ENCODE measurements around the gene ATG101. TPM values are rescaled to one million over a fixed set of nuclear protein-coding genes. Genes with fewer than 3 reads are reported as not detected.

Gene ATG101
- total and polyA plus RNA-seq, 7 donors, result 25.1 to 154 (median 35.3) TPM

DNA sequence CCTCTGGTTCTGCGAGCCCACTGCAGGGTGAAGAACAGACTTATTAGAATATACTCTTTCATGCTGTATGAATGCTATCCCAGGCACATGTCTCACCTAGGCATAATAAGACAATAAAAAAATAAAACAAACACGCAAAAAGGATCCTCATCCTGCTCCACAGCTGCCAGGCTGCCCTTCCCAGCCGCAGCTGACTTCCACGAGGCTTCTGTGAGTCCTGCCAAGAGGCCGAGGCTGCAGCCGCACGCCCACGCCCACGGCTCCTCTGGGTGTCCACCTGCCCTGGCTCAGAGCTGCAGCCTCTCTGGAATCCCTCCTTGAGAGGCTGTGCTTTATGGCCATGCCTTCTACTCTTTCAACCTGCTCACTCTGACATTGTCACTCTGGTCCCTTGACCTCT lies 16.6 kb downstream of the ATG101 start:
- intact Hi-C loops (cut with DNase I), result no loop called here
- Histone ChIP-seq H3K9me3 (no peaks in the 10 kb centered on the region), H3K36me3 (ENCODE audit: insufficient read depth in 1 of 2, low read depth in 1 of 2) (no peaks in the 10 kb centered on the region), H3K4me3 (no peak overlapping the region), H3K27me3 (ENCODE audit: insufficient read depth in 3 of 3, low read length in 2 of 3) (no peaks in the 10 kb centered on the region), H3K27ac (peak overlapping the region; percentile 72), H3K4me1 (peaks cover 48% of the 10 kb centered on the region)
- ATAC-seq (peak in 1 of 4 donors; percentile 18), DNase-seq (no peak)
- TF ChIP-seq, protein P1, sequence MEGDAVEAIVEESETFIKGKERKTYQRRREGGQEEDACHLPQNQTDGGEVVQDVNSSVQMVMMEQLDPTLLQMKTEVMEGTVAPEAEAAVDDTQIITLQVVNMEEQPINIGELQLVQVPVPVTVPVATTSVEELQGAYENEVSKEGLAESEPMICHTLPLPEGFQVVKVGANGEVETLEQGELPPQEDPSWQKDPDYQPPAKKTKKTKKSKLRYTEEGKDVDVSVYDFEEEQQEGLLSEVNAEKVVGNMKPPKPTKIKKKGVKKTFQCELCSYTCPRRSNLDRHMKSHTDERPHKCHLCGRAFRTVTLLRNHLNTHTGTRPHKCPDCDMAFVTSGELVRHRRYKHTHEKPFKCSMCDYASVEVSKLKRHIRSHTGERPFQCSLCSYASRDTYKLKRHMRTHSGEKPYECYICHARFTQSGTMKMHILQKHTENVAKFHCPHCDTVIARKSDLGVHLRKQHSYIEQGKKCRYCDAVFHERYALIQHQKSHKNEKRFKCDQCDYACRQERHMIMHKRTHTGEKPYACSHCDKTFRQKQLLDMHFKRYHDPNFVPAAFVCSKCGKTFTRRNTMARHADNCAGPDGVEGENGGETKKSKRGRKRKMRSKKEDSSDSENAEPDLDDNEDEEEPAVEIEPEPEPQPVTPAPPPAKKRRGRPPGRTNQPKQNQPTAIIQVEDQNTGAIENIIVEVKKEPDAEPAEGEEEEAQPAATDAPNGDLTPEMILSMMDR (IDR thresholded peaks at IDR 0.05), result no peak
- 20 to 26% (median 23%) methylated on average over 9 of the region's 9 CpGs for WGBS, 3 donors

- Histone ChIP-seq H3K27ac (peak overlapping the region; percentile 72), H3K4me3 (peak overlapping the region; percentile 39), H3K9me3 (no peaks in the 10 kb centered on the region), H3K27me3 (ENCODE audit: insufficient read depth in 3 of 3, low read length in 2 of 3) (no peaks in the 10 kb centered on the region), H3K36me3 (ENCODE audit: insufficient read depth in 1 of 2, low read depth in 1 of 2) (no peaks in the 10 kb centered on the region), H3K4me1 (peaks cover 40% of the 10 kb centered on the region)
- ATAC-seq (peak; percentile 11 to 83 (median 71)), DNase-seq (peak in 1 of 2 donors; percentile 58)
- 27 to 46% (median 28%) methylated on average over 22 of the region's 22 CpGs for WGBS, 3 donors
- intact Hi-C loops (cut with DNase I), result no loop called here
- TF ChIP-seq, protein P1 (IDR thresholded peaks at IDR 0.05), result no peak
These were observed 17.4 kb downstream of the ATG101 start for GRCh38 chr12:52086944-52087835.

- no peaks in the 10 kb centered on the region for H3K36me3 ChIP-seq (ENCODE audit: insufficient read depth in 1 of 2, low read depth in 1 of 2)
- DNase-seq (peak in 1 of 2 donors; percentile 60), ATAC-seq (peak in 3 of 4 donors; percentile 47 to 61 (median 53))
- intact Hi-C loops (cut with DNase I), result no loop called here
- WGBS, 3 donors, result 34 to 67% (median 35%) methylated on average over 18 to 20 of the region's 20 CpGs
- peak overlapping the region; percentile 39 for H3K4me3 ChIP-seq
- TF ChIP-seq, protein P1 (IDR thresholded peaks at IDR 0.05), result no peak
- H3K9me3 ChIP-seq, result no peaks in the 10 kb centered on the region
- H3K4me1 ChIP-seq, result peaks cover 31% of the 10 kb centered on the region
- H3K27ac ChIP-seq, result peak overlapping the region; percentile 72
- H3K27me3 ChIP-seq (ENCODE audit: insufficient read depth in 3 of 3, low read length in 2 of 3), result no peaks in the 10 kb centered on the region
These were observed 18.4 kb downstream of the ATG101 start for GRCh38 chr12:52087961-52088820.

- Histone ChIP-seq H3K4me3 (no peak overlapping the region), H3K27ac (no peak overlapping the region), H3K36me3 (ENCODE audit: insufficient read depth in 1 of 2, low read depth in 1 of 2) (no peaks in the 10 kb centered on the region), H3K4me1 (peaks cover 30% of the 10 kb centered on the region), H3K9me3 (no peaks in the 10 kb centered on the region), H3K27me3 (ENCODE audit: insufficient read depth in 3 of 3, low read length in 2 of 3) (no peaks in the 10 kb centered on the region)
- DNase-seq (no peak), ATAC-seq (no peak)
- WGBS, 3 donors, result 67 to 94% (median 84%) methylated on average over 11 of the region's 11 CpGs
- intact Hi-C loops (cut with DNase I), result no loop called here
- TF ChIP-seq, protein P1 (IDR thresholded peaks at IDR 0.05), result no peak
These were observed 19.7 kb downstream of the ATG101 start for GRCh38 chr12:52089491-52089890.

Measured in psoas muscle (tissue), 8 donors.